HepG2 (cell line): Measurements from ENCODE around the gene RAB2B. TPM values are rescaled to one million over a fixed set of nuclear protein-coding genes. Genes with fewer than 3 reads are reported as not detected.

ENCODE experiments used
- GLI4 ChIP-seq: sonication (generic); formaldehyde crosslinking; IDR thresholded peaks from 2 replicates; pipeline ENCODE4 v1.5.1; 2020; ENCODE audit warnings: missing genetic modification reagents, mild to moderate bottlenecking, moderate library complexity, borderline replicate concordance
- HNRNPK ChIP-seq: fragments of 200-400 bp; formaldehyde crosslinking; IDR thresholded peaks from 2 replicates; pipeline ENCODE4 v1.6.1; 2018; ENCODE audit warnings: low read length, low read depth, moderate library complexity, mild to moderate bottlenecking; ENCODE audit not compliant: poor library complexity, severe bottlenecking
- PCBP1 ChIP-seq: fragments of 200-400 bp; formaldehyde crosslinking; IDR thresholded peaks from 2 replicates; pipeline ENCODE4 v1.6.1; 2017; ENCODE audit warnings: mild to moderate bottlenecking, low read depth, low read length, borderline replicate concordance
- SP5 ChIP-seq: IDR thresholded peaks from 2 replicates; pipeline ENCODE4 v1.6.1; 2016; ENCODE audit warnings: low read depth, borderline replicate concordance
- TFE3 ChIP-seq: IDR thresholded peaks from 2 replicates; pipeline ENCODE4 v1.6.1; 2016
- ZNF574 ChIP-seq: sonication (generic); formaldehyde crosslinking; IDR thresholded peaks from 2 replicates; pipeline ENCODE4 v1.4.0; 2020; ENCODE audit warnings: missing genetic modification reagents
- ZNF784 ChIP-seq: sonication (generic); formaldehyde crosslinking; IDR thresholded peaks from 2 replicates; pipeline ENCODE4 v1.5.1; 2020; ENCODE audit warnings: missing genetic modification reagents, mild to moderate bottlenecking, borderline replicate concordance
- polyA plus RNA-seq, 8 experiments: library from polyadenylated mRNA; depleted of rRNA in 3 of 8; stranded (reverse) in 7 of 8; unstranded in 1 of 8; fragments of >200 nt; fragmentation: Illumina TruSeq in 4 of 8; extraction: Trizol in 4 of 8; gene quantifications; 2 replicates each; pipeline versions ENCODE4 v1.2.1 to v1.2.3, GENCODE V29; 2011 to 2016; ENCODE audit warnings: low read depth in 4 of 8, missing spikeins in 1 of 8, mixed read lengths in 1 of 8; ENCODE audit not compliant: insufficient read depth in 1 of 8
- total RNA-seq, 5 experiments: library from RNA; depleted of rRNA; stranded (reverse); fragments of >200 nt; fragmentation: Illumina TruSeq; extraction: Trizol; gene quantifications; 2 replicates each; pipeline ENCODE4 v1.2.3, GENCODE V29; 2016; ENCODE audit warnings: low read depth in 1 of 5
- TF ChIP-seq, protein P1 (sequence below), 2 experiments: fragments of 450-650 bp in 1 of 2; sonication (generic) in 1 of 2; formaldehyde crosslinking in 1 of 2; IDR thresholded peaks; 2 replicates each; pipeline versions ENCODE4 v1.6.1 to v1.8.0; 2016 to 2022; ENCODE audit warnings: antibody characterized with exemption in 1 of 2, mild to moderate bottlenecking in 1 of 2, missing genetic modification reagents in 1 of 2
- TF ChIP-seq, protein P2 (sequence below): sonication (generic); formaldehyde crosslinking; conservative IDR thresholded peaks from 2 replicates; pipeline ENCODE4 v1.4.0; 2020; ENCODE audit warnings: missing genetic modification reagents

RAB2B gene
- total and polyA plus RNA-seq, 2 of the 13 experiments (the other 11 are each of a cell fraction or from before 2014, with no cell fraction given), result 36.0 to 60.6 TPM

DNA sequence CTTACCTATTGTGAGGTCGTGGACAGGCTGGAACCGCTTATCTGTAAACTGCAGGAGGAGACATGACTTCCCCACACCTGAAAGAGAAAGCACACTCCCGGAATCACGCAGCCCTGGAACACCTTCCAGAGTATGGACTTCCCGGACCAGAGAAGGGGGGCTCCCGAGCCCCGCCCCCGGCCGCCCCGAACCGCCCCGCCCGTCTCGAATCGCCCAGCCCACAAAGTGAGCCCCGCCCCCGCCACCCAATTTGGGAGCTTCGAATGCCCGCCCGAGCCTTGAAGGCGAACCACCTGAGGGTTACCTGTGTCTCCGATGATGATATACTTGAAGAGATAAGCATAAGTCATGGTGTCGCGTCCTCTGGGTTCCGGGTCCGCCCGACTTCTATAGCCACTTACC lies 235 bp downstream of the RAB2B start (continued):
- TF ChIP-seq, protein P1, sequence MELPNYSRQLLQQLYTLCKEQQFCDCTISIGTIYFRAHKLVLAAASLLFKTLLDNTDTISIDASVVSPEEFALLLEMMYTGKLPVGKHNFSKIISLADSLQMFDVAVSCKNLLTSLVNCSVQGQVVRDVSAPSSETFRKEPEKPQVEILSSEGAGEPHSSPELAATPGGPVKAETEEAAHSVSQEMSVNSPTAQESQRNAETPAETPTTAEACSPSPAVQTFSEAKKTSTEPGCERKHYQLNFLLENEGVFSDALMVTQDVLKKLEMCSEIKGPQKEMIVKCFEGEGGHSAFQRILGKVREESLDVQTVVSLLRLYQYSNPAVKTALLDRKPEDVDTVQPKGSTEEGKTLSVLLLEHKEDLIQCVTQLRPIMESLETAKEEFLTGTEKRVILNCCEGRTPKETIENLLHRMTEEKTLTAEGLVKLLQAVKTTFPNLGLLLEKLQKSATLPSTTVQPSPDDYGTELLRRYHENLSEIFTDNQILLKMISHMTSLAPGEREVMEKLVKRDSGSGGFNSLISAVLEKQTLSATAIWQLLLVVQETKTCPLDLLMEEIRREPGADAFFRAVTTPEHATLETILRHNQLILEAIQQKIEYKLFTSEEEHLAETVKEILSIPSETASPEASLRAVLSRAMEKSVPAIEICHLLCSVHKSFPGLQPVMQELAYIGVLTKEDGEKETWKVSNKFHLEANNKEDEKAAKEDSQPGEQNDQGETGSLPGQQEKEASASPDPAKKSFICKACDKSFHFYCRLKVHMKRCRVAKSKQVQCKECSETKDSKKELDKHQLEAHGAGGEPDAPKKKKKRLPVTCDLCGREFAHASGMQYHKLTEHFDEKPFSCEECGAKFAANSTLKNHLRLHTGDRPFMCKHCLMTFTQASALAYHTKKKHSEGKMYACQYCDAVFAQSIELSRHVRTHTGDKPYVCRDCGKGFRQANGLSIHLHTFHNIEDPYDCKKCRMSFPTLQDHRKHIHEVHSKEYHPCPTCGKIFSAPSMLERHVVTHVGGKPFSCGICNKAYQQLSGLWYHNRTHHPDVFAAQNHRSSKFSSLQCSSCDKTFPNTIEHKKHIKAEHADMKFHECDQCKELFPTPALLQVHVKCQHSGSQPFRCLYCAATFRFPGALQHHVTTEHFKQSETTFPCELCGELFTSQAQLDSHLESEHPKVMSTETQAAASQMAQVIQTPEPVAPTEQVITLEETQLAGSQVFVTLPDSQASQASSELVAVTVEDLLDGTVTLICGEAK (IDR thresholded peaks at IDR 0.05), result no peak
- TF ChIP-seq, protein P1 (CRISPR knock-in tag; IDR thresholded peaks at IDR 0.05), result no peak
- TF ChIP-seq, protein P2, sequence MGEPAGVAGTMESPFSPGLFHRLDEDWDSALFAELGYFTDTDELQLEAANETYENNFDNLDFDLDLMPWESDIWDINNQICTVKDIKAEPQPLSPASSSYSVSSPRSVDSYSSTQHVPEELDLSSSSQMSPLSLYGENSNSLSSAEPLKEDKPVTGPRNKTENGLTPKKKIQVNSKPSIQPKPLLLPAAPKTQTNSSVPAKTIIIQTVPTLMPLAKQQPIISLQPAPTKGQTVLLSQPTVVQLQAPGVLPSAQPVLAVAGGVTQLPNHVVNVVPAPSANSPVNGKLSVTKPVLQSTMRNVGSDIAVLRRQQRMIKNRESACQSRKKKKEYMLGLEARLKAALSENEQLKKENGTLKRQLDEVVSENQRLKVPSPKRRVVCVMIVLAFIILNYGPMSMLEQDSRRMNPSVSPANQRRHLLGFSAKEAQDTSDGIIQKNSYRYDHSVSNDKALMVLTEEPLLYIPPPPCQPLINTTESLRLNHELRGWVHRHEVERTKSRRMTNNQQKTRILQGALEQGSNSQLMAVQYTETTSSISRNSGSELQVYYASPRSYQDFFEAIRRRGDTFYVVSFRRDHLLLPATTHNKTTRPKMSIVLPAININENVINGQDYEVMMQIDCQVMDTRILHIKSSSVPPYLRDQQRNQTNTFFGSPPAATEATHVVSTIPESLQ (CRISPR knock-in tag), result no peak
- TF ChIP-seq HNRNPK (no peak), PCBP1 (no peak), ZNF784 (CRISPR knock-in tag) (no peak; the same call in 1 of the 2 replicates), GLI4 (no peak), TFE3 (CRISPR knock-in tag) (0 out of 2 replicates have a peak, but pooled peaks have one; percentile 61), ZNF574 (peak; percentile 98), SP5 (CRISPR knock-in tag) (peak; percentile 60; the same call in 1 of the 2 replicates)
